Activated naive CD4-positive, alpha-beta T cell (primary cell): ENCODE measurements around the gene RUNX2.

Experiments
- DNase-seq, 4 experiments: peaks; one replicate each; lab custom pipeline; 2025; lab: John Stamatoyannopoulos, UW

The RUNX2 gene

GRCh38 chr6:45415788-45416518 is 87.8 kb downstream of the RUNX2 start:
- DNase-seq, result no peak

GRCh38 chr6:45416700-45417099 is 88.6 kb downstream of the RUNX2 start:
- no peak for DNase-seq

GRCh38 chr6:45417436-45417835 is 89.3 kb downstream of the RUNX2 start:
- DNase-seq, result no peak

- peak in 2 of 4 experiments; percentile 31 to 57 for DNase-seq
Measured at GRCh38 chr6:45419571-45420082, 91.5 kb downstream of the RUNX2 start.

- peak in 1 of 4 experiments; percentile 17 for DNase-seq
Measured at GRCh38 chr6:45420083-45420908, 92.2 kb downstream of the RUNX2 start.

- no peak for DNase-seq
Measured at GRCh38 chr6:45420909-45421708, 93.0 kb downstream of the RUNX2 start.

- DNase-seq, result peak in 3 of 4 experiments; percentile 18 to 34 (median 26)
Measured at GRCh38 chr6:45421709-45422502, 93.8 kb downstream of the RUNX2 start.

- peak in 2 of 4 experiments; percentile 26 to 34 for DNase-seq
Measured at GRCh38 chr6:45422503-45423110, 94.5 kb downstream of the RUNX2 start.

GRCh38 chr6:45423111-45423823 is 95.1 kb downstream of the RUNX2 start:
- no peak for DNase-seq

GRCh38 chr6:45423824-45424450 is 95.8 kb downstream of the RUNX2 start:
- no peak for DNase-seq

GRCh38 chr6:45424451-45424861 is 96.3 kb downstream of the RUNX2 start:
- no peak for DNase-seq

- no peak for DNase-seq
Measured at GRCh38 chr6:45426251-45426650, 98.1 kb downstream of the RUNX2 start.

- no peak for DNase-seq
Measured at GRCh38 chr6:45427726-45428125, 99.6 kb downstream of the RUNX2 start.

- DNase-seq, result no peak
Measured at GRCh38 chr6:45428727-45429126, 100.6 kb downstream of the RUNX2 start.

GRCh38 chr6:45430590-45431202 is 102.6 kb downstream of the RUNX2 start:
- DNase-seq, result no peak

- no peak for DNase-seq
Measured at GRCh38 chr6:45431317-45432065, 103.4 kb downstream of the RUNX2 start.

- no peak for DNase-seq
Measured at GRCh38 chr6:45432977-45433376, 104.8 kb downstream of the RUNX2 start.
